IMR-90 (cell line): ENCODE data around the gene CLDN9. TPM values are rescaled to one million over a fixed set of nuclear protein-coding genes. Genes with fewer than 3 reads are reported as not detected.

Experiments
- ATAC-seq: fragments of 200-7000 bp; cut with Tn5 transposase; 2 replicates; pipeline ENCODE4 v1.9.1; 2020; ENCODE audit warnings: low read depth, mild to moderate bottlenecking, moderate library complexity
- BruUV-seq: library from RNA; stranded (reverse); fragments of 400-500 nt; replicated peaks from 2 replicates; lab custom pipeline; 2021; lab: Mats Ljungman, UMichigan
- CTCF ChIA-PET: fragments of 300-600 bp; formaldehyde crosslinking; extraction: SDS; loops from one replicate; lab custom pipeline; 2021; ENCODE audit warnings: antibody characterized with exemption; lab: Yijun Ruan, JAX
- POLR2A ChIA-PET: fragments of 300-600 bp; sonication (Branson Sonifier 250); formaldehyde crosslinking; loops from one replicate; lab custom pipeline; 2022; ENCODE audit warnings: antibody characterized with exemption; ENCODE audit not compliant: unreplicated experiment; lab: Charles Lee
- DNase-seq: peaks from one replicate; pipeline ENCODE4 v3.0.0; 2013
- H2AFZ ChIP-seq: replicated peaks from 2 replicates; pipeline ENCODE3; 2013; ENCODE audit warnings: low read length, mild to moderate bottlenecking; ENCODE audit not compliant: poor library complexity
- H2AK5ac ChIP-seq: 2 replicates; pipeline ENCODE4 v1.6.1; 2013; ENCODE audit warnings: low read depth, low read length, inconsistent platforms
- H2AK9ac ChIP-seq: replicated peaks from 2 replicates; pipeline ENCODE3; 2013; ENCODE audit warnings: mild to moderate bottlenecking, low read depth, low read length, moderate library complexity; ENCODE audit not compliant: poor library complexity
- H2BK120ac ChIP-seq: 2 replicates; pipeline ENCODE4 v1.6.1; 2013; ENCODE audit warnings: low read depth, low read length, inconsistent platforms
- H2BK15ac ChIP-seq: 3 replicates; pipeline ENCODE4 v1.6.1; 2013; ENCODE audit warnings: low read depth, low read length, inconsistent platforms
- H2BK20ac ChIP-seq: 2 replicates; pipeline ENCODE4 v1.6.1; 2013; ENCODE audit warnings: low read depth, mild to moderate bottlenecking, inconsistent platforms, low read length, moderate library complexity
- H2BK5ac ChIP-seq: 2 replicates; pipeline ENCODE4 v1.6.1; 2013; ENCODE audit warnings: mild to moderate bottlenecking, low read depth, low read length, inconsistent platforms; ENCODE audit not compliant: poor library complexity, severe bottlenecking
- H3K14ac ChIP-seq: replicated peaks from 2 replicates; pipeline ENCODE4 v1.6.1; 2013; ENCODE audit warnings: low read depth, low read length, inconsistent platforms
- H3K18ac ChIP-seq: 2 replicates; pipeline ENCODE4 v1.6.1; 2013; ENCODE audit warnings: low read depth, low read length, control low read depth
- H3K23ac ChIP-seq: 2 replicates; pipeline ENCODE4 v1.6.1; 2013; ENCODE audit warnings: low read depth, low read length, inconsistent platforms
- H3K27ac ChIP-seq: 2 replicates; pipeline ENCODE4 v1.5.1; 2013; ENCODE audit warnings: mild to moderate bottlenecking, control low read depth, low read length; ENCODE audit not compliant: insufficient read depth
- H3K27me3 ChIP-seq: 2 replicates; pipeline ENCODE4 v1.6.1; 2013; ENCODE audit warnings: low read length; ENCODE audit not compliant: control insufficient read depth, insufficient read depth
- H3K36me3 ChIP-seq: 2 replicates; pipeline ENCODE4 v1.6.1; 2013; ENCODE audit warnings: low read length, mixed read lengths; ENCODE audit not compliant: control insufficient read depth, insufficient read depth
- H3K4ac ChIP-seq: 2 replicates; pipeline ENCODE4 v1.6.1; 2013; ENCODE audit warnings: low read depth, low read length, inconsistent platforms
- H3K4me1 ChIP-seq: 2 replicates; pipeline ENCODE4 v1.6.1; 2013; ENCODE audit warnings: low read length, mixed read lengths; ENCODE audit not compliant: control insufficient read depth, insufficient read depth
- H3K4me2 ChIP-seq: 2 replicates; pipeline ENCODE4 v1.6.1; 2013; ENCODE audit warnings: low read depth, mild to moderate bottlenecking, control low read depth, low read length, moderate library complexity
- H3K4me3 ChIP-seq: 2 replicates; pipeline ENCODE4 v1.5.1; 2013; ENCODE audit warnings: low read depth, mild to moderate bottlenecking, control low read depth, low read length, moderate library complexity; ENCODE audit not compliant: insufficient read depth
- H3K56ac ChIP-seq: 2 replicates; pipeline ENCODE4 v1.6.1; 2013; ENCODE audit warnings: low read length, inconsistent platforms; ENCODE audit not compliant: insufficient read depth; ENCODE audit errors: extremely low read depth
- H3K79me1 ChIP-seq, 2 experiments: 2 replicates each; pipeline ENCODE4 v1.6.1; 2013; ENCODE audit warnings: low read length in 2 of 2, inconsistent platforms in 1 of 2, low read depth in 1 of 2
- H3K9ac ChIP-seq: 2 replicates; pipeline ENCODE4 v1.6.1; 2013; ENCODE audit warnings: low read depth, low read length, control low read depth
- H3K9me1 ChIP-seq: 2 replicates; pipeline ENCODE4 v1.6.1; 2013; ENCODE audit warnings: low read length, inconsistent platforms; ENCODE audit not compliant: insufficient read depth
- H3K9me3 ChIP-seq: 2 replicates; pipeline ENCODE4 v1.6.1; 2013; ENCODE audit warnings: low read length; ENCODE audit not compliant: control insufficient read depth, insufficient read depth
- H4K20me1 ChIP-seq: 2 replicates; pipeline ENCODE4 v1.6.1; 2013; ENCODE audit warnings: low read length, inconsistent platforms; ENCODE audit not compliant: insufficient read depth
- H4K5ac ChIP-seq: 2 replicates; pipeline ENCODE4 v1.6.1; 2013; ENCODE audit warnings: mild to moderate bottlenecking, low read depth, low read length, control low read depth
- H4K8ac ChIP-seq, 2 experiments: 2 replicates each; pipeline ENCODE4 v1.6.1; 2013; ENCODE audit warnings: low read depth in 2 of 2, low read length in 2 of 2, control low read depth in 1 of 2, inconsistent platforms in 1 of 2
- H4K91ac ChIP-seq: 2 replicates; pipeline ENCODE4 v1.6.1; 2013; ENCODE audit warnings: low read depth, low read length, inconsistent platforms; ENCODE audit not compliant: insufficient read depth
- FOS ChIP-seq: fragments of 150-350 bp; IDR thresholded peaks from 2 replicates; pipeline ENCODE4 v1.6.1; 2016; ENCODE audit warnings: low read depth, low read length
- WGBS, 2 experiments: methylation state at CpG; one replicate each; pipeline versions ENCODE4 v1.1.5 to v1.1.7; 2013; ENCODE audit warnings: missing lambda C conversion rate in 2 of 2; ENCODE audit not compliant: insufficient read length in 1 of 2; ENCODE audit errors: extremely low coverage in 2 of 2; 5-methylcytosine and 5-hydroxymethylcytosine counted together
- dilution Hi-C: fragments of 300-500 bp; cut with HindIII; formaldehyde crosslinking; loops from one replicate; pipeline ENCODE4 v1.14.3; 2018; ENCODE audit warnings: low sequenced_read_pairs; ENCODE audit not compliant: unreplicated experiment
- in situ Hi-C: fragments of 300-500 bp; cut with MboI; formaldehyde crosslinking; loops from 3 replicates; pipeline ENCODE4 v1.14.3; 2019; ENCODE audit warnings: low sequenced_read_pairs, inconsistent platforms, mixed read lengths
- intact Hi-C: fragments of 100-400 bp; cut with micrococcal nuclease; formaldehyde crosslinking; loops from 2 replicates; pipeline ENCODE4 v1.10.0; 2022
- polyA plus RNA-seq, 3 experiments: library from polyadenylated mRNA; depleted of rRNA; stranded (reverse); fragments of >200 nt; gene quantifications; 2 replicates each; pipeline ENCODE4 v1.2.3, GENCODE V29; 2012; ENCODE audit warnings: low replicate concordance in 1 of 3
- total RNA-seq: library from RNA; depleted of rRNA; stranded (reverse); fragments of >200 nt; gene quantifications from 2 replicates; pipeline ENCODE4 v1.2.3, GENCODE V29; 2012

Gene CLDN9
- total and polyA plus RNA-seq, 2 of the 4 experiments (the other 2 are of a cell fraction), result 0.05 TPM; not detected in 1

GRCh38 chr16:2976201-2976600 is 36.5 kb upstream of the CLDN9 start:
- Histone ChIP-seq H2AFZ (no peak overlapping the region), H4K5ac (no peak overlapping the region), H4K91ac (no peak overlapping the region), H3K18ac (no peak overlapping the region), H4K8ac (no peak overlapping the region), H3K36me3 (peaks cover 2% of the 10 kb centered on the region; the same call in 1 of the 2 replicates), H4K20me1 (peaks cover 8% of the 10 kb centered on the region), H2AK5ac (no peak overlapping the region), H3K4me2 (no peak overlapping the region), H3K9ac (no peak overlapping the region), H3K4me1 (peaks cover 4% of the 10 kb centered on the region), H3K56ac (no peak overlapping the region), H3K14ac (no peak overlapping the region), H2BK120ac (no peak overlapping the region), H3K79me1 (peaks cover 14 to 26% of the 10 kb centered on the region in 2 experiments), H3K9me1 (no peaks in the 10 kb centered on the region), H3K27me3 (no peaks in the 10 kb centered on the region), H2BK20ac (no peak overlapping the region), H3K4me3 (no peak overlapping the region), H2BK15ac (no peak overlapping the region), H2BK5ac (no peak overlapping the region), H2AK9ac (no peak overlapping the region), H3K23ac (no peak overlapping the region), H3K9me3 (no peaks in the 10 kb centered on the region), H3K4ac (no peak overlapping the region), H3K27ac (no peak overlapping the region)
- DNase-seq (no peak), ATAC-seq (no peak)
- intact Hi-C loops, result no loop called here
- in situ Hi-C loops, result no loop called here
- ChIA-PET CTCF (no interaction called here), POLR2A (no interaction called here)
- BruUV-seq, result no TSS peak
- WGBS, 2 experiments, result 85% methylated on average over 5 of the region's 7 CpGs; no CpG with 5 or more reads in 1 of the 2 experiments
- TF ChIP-seq FOS, result no peak
- dilution Hi-C loops, result no loop called here
